ENCODE data around the gene C7orf57.

DNA sequence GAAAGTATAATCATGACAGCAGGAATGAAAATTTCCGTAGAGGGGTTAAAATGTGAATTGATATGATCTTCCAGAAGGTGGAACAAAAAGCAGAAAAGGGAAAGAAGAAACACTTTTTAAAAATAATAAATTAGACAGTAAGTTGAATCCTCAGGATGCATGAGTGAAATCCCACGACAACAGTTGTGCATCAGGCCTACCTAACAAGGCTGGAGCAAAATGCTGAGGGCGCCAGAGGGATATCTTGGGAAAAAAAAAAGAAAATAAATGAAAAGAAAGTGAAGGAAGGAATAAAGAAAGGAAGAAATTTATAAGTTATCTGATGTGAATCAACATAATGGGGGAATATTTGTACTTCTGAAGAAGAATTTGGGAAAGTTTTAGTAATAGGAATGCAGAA lies 42.9 kb upstream of the C7orf57 start:
- TF ChIP-seq MYC (IDR thresholded peaks at IDR 0.05; ENCODE audit: low read depth, low read length), result no peak
- no peak for TF ChIP-seq EZH2 (IDR thresholded peaks at IDR 0.05; ENCODE audit: borderline replicate concordance, low read depth, low read length, severe bottlenecking)
- no peak for TF ChIP-seq POLR2A (IDR thresholded peaks at IDR 0.05; ENCODE audit: low read depth, low read length)
- TF ChIP-seq, protein P1, sequence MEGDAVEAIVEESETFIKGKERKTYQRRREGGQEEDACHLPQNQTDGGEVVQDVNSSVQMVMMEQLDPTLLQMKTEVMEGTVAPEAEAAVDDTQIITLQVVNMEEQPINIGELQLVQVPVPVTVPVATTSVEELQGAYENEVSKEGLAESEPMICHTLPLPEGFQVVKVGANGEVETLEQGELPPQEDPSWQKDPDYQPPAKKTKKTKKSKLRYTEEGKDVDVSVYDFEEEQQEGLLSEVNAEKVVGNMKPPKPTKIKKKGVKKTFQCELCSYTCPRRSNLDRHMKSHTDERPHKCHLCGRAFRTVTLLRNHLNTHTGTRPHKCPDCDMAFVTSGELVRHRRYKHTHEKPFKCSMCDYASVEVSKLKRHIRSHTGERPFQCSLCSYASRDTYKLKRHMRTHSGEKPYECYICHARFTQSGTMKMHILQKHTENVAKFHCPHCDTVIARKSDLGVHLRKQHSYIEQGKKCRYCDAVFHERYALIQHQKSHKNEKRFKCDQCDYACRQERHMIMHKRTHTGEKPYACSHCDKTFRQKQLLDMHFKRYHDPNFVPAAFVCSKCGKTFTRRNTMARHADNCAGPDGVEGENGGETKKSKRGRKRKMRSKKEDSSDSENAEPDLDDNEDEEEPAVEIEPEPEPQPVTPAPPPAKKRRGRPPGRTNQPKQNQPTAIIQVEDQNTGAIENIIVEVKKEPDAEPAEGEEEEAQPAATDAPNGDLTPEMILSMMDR (IDR thresholded peaks at IDR 0.05; ENCODE audit: extremely low read depth in 1 of 2, insufficient read depth in 1 of 2, low read depth in 1 of 2, low read length in 2 of 2), result no peak
- no peak for TF ChIP-seq JUN (IDR thresholded peaks at IDR 0.05; ENCODE audit: borderline replicate concordance, insufficient read depth, insufficient read length, low read depth)
